LNCaP clone FGC (cell line): ENCODE measurements around the gene SOX6.

Experiments
- DNase-seq: peaks from one replicate; pipeline ENCODE4 v3.0.0-alpha.2; 2011; ENCODE audit warnings: low read depth
- H3K4me3 ChIP-seq: 2 replicates; pipeline ENCODE4 v1.5.1; 2011; ENCODE audit warnings: mild to moderate bottlenecking, low read depth, low read length, control low read depth
- TF ChIP-seq, protein P1 (sequence below): IDR thresholded peaks from 2 replicates; pipeline ENCODE4 v1.5.1; 2012; ENCODE audit warnings: mild to moderate bottlenecking; ENCODE audit not compliant: control insufficient read depth, insufficient read depth; ENCODE audit errors: extremely low read depth

The SOX6 gene

DNA sequence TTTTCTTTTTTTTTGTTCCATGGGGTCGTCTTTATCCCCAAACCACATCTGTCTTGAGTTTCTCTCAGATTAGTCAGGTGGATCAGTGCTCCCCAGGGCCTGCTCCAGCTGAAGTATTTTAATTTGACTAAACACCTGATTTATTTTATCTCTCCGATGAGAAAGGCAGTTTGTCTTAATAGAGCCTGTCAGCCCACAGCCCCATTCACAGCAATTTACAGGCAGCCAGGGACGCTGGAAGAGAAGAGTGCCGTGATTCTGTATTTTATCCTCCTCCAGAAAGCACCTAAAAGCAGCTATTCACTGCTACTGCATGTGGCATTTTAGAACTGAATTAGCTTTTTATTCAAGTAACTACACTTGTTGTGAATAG, 164.5 kb downstream of the SOX6 start:
- TF ChIP-seq, protein P1, sequence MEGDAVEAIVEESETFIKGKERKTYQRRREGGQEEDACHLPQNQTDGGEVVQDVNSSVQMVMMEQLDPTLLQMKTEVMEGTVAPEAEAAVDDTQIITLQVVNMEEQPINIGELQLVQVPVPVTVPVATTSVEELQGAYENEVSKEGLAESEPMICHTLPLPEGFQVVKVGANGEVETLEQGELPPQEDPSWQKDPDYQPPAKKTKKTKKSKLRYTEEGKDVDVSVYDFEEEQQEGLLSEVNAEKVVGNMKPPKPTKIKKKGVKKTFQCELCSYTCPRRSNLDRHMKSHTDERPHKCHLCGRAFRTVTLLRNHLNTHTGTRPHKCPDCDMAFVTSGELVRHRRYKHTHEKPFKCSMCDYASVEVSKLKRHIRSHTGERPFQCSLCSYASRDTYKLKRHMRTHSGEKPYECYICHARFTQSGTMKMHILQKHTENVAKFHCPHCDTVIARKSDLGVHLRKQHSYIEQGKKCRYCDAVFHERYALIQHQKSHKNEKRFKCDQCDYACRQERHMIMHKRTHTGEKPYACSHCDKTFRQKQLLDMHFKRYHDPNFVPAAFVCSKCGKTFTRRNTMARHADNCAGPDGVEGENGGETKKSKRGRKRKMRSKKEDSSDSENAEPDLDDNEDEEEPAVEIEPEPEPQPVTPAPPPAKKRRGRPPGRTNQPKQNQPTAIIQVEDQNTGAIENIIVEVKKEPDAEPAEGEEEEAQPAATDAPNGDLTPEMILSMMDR, result no peak
- no peak overlapping the region for H3K4me3 ChIP-seq
- no peak for DNase-seq

DNA sequence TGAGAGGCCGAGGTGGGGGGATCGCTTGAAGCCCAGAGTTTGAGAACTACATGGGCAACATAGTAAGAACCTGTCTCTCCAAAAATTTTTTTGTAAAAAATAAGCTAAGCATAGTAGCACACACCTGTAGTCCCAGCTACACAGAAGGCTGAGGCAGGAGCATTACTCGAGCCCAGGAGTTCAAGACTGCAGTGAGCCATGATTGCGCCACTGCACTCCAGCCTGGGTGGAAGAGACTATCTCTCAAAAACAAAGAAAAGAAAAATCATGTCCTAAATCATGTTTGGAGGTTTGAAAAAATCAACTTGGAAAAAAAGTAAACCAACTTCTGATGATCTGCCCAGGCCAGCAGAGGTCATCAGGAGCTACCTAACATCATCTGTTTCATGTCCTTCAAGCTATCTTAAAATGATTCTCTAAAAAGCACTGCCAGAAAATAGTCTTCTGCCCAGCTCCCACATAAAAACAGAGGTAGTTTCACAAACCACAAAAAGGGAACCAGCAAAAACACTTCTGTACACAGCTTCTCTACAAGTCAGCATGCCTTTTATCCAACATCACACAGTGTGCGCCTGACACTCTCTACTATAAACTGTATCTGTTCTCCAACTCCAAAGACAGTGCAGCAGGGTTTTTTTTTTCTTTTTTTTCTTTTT, 165.0 kb downstream of the SOX6 start:
- DNase-seq, result no peak
- TF ChIP-seq, protein P1, result 0 out of 2 replicates have a peak, but pooled peaks have one; percentile 19
- no peak overlapping the region for H3K4me3 ChIP-seq

DNA sequence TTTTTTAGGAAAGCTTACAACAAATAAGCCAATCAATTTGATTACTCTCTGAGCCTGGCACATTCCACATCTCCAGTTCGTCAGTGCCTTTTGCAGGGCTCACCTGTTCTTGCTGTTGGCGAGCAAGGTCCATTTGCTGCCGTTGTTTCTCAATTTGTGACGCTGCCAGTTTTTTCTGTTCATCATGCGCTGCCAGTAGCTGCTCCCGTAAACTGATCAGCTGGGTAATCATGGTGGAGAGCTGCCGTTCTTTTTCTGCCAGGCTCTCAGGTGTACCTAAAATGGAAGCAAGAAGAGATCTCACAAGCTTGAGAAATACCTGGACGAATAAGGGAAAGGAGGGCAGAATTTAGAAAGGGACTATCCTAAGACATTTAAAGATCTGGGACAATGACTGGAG, 169.7 kb downstream of the SOX6 start:
- peak; percentile 36 for DNase-seq
- TF ChIP-seq, protein P1, result no peak
- H3K4me3 ChIP-seq, result no peak overlapping the region

DNA sequence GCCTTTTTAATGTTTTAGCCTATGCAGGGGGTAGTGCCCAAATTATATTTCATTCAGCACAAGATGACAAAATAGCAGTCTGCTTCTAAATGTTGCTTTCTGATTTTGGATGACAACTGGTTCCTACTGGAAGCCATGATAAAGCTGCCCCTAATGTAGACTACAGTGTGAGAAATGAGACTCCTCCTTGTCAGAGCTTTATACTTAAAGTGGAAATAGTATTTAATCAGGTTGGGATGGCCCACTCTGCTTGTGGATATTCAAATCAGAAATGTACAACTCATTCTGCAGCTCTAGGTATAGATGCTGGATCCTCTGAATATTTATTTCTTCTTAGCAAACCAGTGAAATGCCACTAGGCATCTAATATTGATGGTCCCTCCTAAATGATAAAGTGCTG, 171.3 kb downstream of the SOX6 start:
- TF ChIP-seq, protein P1, result no peak
- no peak overlapping the region for H3K4me3 ChIP-seq
- no peak for DNase-seq

DNA sequence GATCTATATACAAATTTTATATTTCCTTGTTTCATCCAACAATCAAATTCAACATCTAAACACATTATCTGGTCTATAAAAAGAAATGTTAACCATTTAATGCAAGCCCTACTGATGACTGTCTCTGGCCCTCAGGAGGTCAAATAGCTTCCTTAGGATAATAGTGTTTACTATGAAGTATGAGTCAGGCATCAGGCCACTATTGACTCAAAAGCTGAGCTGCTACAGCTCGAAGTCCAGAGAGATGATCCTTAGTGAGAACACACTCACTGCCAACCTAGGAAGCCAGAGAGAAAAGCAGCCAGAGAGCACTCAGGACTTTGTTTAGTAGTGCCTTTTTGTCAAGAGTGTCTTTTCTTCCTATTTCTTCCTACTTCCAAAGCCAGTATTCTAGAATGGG, 171.8 kb downstream of the SOX6 start:
- no peak overlapping the region for H3K4me3 ChIP-seq
- TF ChIP-seq, protein P1, result no peak
- peak; percentile 35 for DNase-seq

DNA sequence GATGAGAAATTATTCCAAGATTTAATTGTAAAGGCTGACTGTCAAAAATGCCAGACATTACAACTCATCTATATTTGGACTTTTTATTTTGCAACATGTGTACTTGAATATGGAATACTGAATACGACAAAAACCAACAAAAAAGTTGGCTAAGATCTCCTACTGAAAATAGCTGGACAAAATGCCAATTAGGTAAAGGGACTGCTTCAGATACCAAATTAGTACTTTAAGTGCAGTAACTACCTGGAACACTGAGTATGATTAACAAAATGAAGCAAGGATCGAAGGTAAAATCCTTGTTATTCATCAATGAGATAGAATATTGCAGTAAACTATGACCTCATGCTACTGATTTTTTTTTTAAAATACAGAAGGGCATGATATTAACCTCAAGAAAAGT, 173.8 kb downstream of the SOX6 start:
- no peak overlapping the region for H3K4me3 ChIP-seq
- DNase-seq, result no peak
- TF ChIP-seq, protein P1, result no peak

DNA sequence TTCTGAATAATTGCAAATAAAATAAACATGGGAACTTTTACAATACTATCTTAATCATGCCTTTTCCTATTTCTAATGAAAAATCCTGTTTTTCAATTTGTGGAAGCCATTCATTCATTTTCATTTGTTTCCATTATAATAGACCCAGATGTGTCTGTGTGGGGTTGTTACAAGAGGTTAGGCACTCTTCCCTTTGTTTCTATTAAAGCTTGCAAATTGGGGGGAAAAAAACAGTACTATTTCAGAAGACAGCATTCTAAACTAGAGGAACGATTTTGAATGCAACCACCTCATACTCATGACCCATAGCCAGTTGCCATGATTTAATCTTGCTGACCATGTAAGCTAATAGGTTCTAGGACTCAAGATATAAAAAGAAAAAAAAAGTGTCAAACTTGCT, 175.5 kb downstream of the SOX6 start:
- DNase-seq, result no peak
- TF ChIP-seq, protein P1, result no peak
- H3K4me3 ChIP-seq, result no peak overlapping the region
